DMS 273 treated with DMSO at 0.1 percent for 48 hours (cell line): ENCODE data around the gene MYPOP.

Source experiments
- DNase-seq: peaks from one replicate; lab custom pipeline; 2025; lab: John Stamatoyannopoulos, UW

The MYPOP gene, protein sequence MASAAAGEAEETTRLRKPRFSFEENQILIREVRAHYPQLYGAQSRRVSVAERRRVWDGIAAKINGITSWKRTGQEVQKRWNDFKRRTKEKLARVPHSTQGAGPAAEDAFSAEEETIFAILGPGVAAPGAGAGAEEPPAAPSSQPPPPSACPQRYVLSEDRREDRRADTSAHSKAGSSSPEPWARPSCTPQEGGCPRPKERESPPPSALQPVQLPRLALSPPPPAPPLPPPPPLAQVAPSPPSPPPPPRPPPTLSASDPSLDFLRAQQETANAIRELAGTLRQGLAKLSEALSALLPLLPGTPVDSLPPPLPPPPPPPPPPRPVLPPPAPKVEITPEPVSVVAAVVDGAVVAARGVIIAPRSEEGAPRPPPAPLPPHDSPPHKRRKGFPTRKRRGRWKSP

DNA sequence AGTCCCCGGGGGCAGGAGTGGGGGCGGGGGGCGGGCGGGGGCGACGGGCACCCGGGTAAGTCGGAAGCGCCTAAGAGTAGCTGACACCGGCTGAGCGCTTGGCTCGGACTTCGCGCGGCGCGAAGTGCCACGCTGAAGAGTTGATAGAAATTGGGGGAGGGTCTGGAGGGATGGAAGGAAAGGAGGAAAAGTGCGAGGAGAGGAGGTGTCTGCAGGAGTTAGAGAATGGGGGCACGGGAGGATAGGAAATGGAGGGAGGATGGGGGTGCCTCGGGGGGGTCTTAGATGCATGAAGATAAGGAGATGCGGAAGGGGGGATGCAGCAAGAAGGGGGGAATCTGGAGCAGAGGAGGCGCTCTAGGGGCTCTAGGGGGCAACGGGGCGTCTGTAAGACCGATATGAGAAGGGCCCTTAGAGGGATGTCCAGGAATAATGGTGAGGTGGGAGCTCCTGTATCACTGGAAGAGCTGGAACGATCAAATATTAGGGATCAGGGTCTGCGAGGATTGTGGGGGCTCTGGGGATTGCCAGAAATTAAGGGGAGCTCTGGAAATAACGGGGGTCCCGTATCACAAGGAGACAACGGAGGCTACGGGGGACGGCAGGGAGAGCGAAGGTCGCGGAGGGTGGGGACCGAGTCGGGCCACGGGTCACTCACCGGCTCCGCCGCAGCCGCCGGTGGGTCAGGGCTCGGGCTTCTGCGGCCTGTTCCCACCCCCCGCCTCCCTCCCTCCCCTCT is at the start of gene MYPOP:
Gene MYPOP, minus strand, starts transcription at position 702 of the 739 bp plus-strand sequence. CDS start 840 bp downstream, outside the sequence.
- no peak for DNase-seq

DNA sequence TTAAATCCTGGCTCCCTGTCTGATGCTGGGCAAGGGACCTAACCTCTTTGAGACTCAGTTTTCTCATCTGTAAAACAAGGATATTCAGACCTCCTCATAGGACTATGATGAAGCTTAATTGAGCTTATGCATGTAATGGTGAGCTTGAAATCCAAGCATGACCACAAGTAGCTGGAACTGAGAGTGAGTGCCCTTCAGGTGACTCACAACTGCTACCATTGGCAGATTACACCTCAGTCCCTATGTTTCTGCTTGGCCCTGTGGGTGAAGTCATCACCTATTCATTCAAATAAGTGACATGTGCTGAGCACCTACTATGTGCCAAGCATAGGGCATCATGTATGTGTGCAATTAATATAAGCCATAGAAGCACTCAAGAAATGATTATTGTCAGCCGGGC is 45.5 kb upstream of the MYPOP start:
- no peak for DNase-seq

DNA sequence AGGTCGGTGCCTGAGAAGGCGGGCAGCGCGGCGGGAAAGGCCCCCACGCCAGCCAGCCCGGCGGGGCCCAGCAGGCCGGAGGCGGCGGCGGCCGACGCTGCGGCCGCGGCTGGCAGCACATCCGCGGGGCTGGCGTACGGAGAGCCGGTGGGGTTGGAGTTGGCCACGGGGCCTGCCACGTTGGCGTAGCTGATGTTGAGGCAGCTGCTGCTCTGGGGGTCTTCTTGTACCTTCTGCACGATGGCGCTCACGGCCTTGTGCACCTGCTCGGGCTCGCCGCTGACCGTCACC is 38.0 kb upstream of the MYPOP start:
- no peak for DNase-seq

GRCh38 chr19:45939792-45940514 is 37.5 kb upstream of the MYPOP start:
- DNase-seq = no peak

DNA sequence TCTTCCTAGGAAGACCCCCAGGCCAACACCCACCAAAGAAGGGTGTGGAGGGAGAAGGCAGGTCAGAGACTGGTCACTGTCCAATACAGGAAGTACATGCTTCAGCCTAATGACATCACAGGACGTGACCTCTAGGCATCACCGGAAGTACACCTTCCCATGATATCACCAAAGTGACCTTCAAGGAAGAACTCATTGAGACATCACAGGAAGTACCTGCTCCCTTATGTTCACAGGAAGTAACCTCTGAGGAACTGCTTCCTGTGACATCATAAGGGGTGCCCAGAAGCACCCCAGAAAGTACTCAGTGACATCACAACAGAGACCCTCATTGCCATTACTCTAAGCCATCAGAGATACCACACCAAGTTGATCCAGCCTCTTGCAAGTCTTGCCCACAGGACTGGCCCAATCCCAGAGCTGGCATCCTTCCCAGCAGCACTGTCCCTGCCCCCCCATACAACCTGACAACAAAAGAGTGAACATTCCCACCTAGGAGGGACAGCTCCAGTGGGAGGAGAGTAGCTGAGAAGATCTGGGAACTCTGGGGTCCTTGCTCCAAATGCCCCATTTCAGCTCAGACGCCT is 36.4 kb upstream of the MYPOP start:
- DNase-seq = no peak

DNA sequence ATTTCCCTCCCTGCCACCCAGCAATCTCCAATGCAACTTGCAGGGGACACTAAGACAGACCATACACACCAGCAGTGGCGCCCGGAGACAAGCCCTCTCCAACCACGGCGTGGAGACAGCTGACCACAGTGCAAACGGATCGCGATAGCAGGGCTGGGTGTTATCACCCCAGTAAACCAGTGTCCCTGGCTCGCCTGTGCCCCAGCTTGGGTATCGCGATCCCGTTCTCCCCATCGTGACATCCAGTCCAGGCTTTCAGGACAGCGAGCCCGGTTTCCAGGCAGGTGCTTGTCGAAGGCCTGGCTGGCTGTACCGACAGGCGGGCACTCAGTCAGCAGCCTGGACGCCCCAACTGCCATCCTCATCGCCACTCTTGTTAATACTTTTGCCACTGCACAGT is 32.9 kb upstream of the MYPOP start:
- no peak for DNase-seq

GRCh38 chr19:45934551-45935230 is 32.3 kb upstream of the MYPOP start:
- no peak for DNase-seq

DNA sequence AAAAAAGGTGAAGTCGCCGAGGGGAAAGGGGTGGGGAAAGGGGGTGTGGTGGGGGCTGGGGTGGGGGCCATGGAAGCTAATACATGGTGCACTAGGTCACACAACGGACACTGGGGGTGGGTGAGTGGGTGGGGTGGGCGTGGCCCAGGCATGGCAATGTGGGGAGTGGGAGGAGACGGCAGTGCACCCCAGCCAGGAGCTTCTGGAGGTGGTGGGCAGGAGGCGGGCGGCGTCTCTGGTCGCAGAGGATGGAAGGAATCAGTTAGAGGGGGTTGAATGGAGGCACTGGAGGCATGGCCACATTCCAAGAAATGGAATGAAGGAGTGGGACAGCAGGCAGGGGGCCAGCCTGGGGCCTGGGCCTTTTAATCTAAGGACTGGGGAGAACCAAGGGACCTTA is 31.3 kb upstream of the MYPOP start:
- DNase-seq = no peak

- DNase-seq = no peak
These were observed 28.6 kb upstream of the MYPOP start for GRCh38 chr19:45931055-45931454.

DNA sequence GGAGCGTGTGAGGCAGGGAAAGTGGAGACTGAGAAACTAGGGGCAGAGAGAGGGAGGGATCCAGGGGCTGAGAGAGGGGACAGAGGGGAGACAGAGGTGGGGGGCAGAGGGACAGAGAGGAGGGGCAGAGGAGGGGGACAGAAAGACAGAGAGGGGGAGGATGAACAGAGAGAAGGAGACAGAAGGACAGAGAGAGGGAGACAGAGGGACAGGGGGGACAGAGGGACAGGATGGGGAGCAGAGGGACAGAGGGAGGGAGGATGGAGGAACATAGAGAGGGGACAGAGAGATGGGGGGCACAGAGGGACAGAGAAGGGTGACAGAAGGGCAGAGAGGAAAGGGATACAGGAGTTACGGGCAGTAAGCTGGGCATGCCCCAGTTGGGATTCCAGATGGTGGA is 26.8 kb upstream of the MYPOP start:
- no peak for DNase-seq

GRCh38 chr19:45927565-45928261 is 25.3 kb upstream of the MYPOP start:
- peak; percentile 83 for DNase-seq

GRCh38 chr19:45924891-45925447 is 22.6 kb upstream of the MYPOP start:
- no peak for DNase-seq

DNA sequence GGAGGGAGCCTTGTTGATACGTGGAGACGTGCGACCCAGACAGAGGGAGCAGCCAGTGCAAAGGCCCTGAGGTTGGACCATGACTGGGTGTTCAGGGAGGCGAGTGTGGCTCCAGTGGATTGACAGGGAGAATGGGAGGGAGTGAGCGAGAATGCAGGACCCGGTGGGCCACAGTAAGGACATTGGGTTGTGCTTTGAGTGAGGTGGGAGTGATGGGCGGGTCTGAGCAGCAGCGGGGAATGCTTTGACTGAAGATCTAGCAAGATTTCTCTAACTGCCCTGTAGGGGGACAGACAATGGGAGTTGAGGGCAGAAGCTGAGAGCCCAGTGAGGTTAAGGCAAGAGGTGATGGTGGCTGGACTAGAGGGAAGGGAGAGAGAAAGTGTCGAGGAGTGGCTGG is 19.9 kb upstream of the MYPOP start:
- no peak for DNase-seq

DNA sequence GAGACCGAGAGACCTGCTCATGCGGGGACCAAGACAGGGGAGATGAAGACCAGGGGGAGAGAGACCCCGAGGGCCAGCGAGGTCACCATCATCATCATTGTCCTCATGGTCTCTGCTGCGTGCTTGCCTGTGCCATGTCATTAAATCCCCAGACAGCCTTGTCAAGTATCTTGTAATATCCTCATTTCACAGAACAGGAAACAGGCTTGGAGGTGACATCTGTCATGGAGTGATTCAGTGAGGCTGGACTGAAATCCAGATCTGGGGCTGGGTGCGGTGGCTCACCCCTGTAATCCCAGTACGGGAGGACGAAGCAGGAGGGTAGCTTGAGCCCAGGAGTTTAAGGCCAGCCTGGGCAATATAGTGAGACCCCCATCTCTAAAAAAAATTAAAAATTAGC is 18.0 kb upstream of the MYPOP start:
- no peak for DNase-seq

DNA sequence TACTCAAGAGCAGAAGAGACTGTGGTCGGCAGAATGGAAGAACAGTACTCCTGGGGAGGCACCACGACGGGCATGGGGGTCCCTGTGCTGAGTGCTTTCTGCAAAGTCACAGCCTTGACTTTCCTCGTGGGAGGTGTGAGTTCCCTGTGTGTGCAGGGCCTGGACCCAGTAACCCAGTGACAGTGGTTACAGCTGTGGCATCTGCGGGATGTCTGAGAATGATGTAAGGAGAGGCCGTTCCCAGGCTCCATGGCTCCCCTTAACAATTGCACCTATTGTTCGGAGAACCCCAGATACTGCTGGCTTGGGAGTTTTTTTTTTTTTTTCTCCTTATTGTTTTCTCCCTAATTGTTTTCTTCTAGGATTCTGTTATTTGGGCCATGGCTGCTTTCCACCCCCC is 17.3 kb upstream of the MYPOP start:
- DNase-seq = no peak

- no peak for DNase-seq
These were observed 16.3 kb upstream of the MYPOP start for GRCh38 chr19:45918721-45919120.

DNA sequence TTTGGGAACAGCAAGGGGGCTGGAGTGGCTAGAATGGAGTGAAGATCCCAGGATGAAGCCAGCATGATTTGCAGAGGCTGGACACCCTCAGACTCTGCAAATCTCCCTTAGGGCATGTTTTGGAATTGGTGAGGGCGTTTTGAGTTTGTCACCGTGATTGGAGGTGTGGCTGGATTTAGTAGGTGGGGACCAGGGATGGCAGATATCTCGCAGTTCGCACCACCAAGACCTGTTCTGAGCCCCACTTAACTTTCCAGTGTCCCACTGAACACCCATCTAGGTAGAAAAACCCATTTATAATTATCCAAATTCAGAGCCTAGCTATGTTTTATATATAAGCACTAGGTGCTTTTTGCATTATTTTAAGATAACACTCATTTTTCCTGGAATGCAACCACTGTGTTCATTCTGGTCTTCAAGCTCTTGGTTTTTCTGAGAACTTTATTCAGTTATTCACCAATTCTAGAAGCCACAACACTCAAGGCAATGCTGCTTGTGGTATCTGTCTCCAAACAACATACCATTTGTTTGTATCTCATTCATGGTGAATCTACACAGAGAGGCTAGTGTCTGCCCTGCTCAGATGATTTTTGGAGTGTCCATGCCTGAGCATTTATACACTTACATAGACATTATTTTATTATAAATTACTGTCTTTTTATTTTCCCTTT is 15.1 kb upstream of the MYPOP start:
- no peak for DNase-seq

- no peak for DNase-seq
These were observed 11.7 kb upstream of the MYPOP start, which contains the start of gene NANOS2 for GRCh38 chr19:45913874-45914830. Gene NANOS2 (minus strand): TSS chr19:45914778. CDS start chr19:45914693, 85 bp downstream.

DNA sequence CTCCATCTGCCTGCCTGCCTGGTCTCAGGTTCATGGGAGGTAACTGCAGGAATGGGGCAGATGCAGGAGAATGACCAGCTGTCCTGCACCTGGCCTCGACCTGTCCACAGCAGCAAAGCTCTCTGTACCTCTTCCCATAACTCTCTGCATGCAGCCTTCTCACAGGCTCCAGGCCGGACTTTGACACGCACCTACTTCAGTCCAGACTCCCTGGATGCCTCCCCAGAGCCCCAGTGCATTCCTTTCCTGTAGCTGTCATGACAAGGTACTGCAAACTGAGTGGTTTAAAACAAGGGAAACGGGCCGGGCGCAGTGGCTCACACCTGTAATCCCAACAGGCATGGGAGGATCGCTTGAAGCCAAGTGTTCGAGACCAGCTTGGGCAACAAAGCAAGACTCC is 8.9 kb upstream of the MYPOP start:
- no peak for DNase-seq
